HG03521 (cell line): Measurements from ENCODE around the gene SFN.

Experiments used
- ATAC-seq: cut with Tn5 transposase; IDR thresholded peaks from one replicate; pipeline ENCODE4 v1.9.1; 2021; ENCODE audit warnings: mild to moderate bottlenecking, moderate library complexity; ENCODE audit not compliant: unreplicated experiment

SFN gene

DNA sequence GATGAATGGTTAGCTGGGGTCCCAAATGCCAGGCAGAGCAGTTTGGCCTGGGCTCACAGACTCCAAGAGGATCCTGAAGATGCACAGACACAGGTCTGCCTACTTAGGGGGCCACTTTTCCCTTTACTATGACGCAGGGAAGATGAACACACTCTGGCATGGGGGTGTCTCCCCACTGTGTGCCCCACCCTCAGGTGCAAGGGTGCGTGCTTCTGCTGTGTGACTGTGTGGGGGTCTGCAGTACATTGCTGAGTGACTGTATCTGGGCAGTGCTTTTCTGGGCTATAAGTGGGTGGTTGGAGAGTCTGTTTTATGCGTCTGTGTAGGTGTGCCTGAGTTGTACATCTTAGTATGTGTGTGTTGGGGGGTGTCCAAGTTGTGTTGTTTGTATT is 47.0 kb downstream of the SFN start:
- no peak for ATAC-seq

DNA sequence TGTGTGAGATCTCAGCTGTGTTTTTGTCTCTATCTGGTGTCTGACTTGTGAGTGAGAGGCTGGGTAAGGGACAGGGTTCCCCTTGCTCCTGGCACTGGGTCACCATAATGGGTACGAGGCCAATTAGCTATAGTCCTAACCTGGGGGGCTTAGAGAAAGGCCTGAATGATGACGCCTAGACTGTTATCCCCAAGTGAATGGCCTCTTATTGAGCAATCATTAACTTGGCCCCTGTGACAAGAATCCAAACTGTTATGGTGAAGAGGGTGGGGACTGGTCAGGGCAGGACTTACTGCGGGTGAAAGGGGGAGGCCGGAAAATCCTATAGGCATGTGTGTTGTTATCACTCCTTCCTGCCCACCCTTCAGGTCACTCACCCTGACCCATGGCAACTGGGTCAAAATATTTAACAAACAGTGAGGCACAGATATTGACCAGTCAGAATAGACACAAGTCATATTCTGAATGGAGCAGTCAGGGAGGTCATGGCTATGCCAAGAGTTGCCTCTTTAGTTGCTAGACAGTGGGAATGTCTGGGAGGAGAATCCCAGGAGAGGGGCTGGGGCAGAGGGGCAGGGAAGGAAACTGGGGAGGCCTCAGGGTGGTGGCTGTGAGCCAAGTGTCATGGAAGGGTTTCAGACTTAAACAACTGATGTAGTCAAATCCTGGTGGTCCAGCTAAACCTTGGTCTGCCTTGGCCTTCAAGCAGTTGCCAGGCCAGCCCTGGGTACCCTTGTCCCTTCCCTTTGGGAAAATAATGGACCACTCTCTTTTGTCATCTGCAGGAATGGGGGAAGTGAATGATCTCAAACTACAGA is 47.6 kb downstream of the SFN start:
- no peak for ATAC-seq

DNA sequence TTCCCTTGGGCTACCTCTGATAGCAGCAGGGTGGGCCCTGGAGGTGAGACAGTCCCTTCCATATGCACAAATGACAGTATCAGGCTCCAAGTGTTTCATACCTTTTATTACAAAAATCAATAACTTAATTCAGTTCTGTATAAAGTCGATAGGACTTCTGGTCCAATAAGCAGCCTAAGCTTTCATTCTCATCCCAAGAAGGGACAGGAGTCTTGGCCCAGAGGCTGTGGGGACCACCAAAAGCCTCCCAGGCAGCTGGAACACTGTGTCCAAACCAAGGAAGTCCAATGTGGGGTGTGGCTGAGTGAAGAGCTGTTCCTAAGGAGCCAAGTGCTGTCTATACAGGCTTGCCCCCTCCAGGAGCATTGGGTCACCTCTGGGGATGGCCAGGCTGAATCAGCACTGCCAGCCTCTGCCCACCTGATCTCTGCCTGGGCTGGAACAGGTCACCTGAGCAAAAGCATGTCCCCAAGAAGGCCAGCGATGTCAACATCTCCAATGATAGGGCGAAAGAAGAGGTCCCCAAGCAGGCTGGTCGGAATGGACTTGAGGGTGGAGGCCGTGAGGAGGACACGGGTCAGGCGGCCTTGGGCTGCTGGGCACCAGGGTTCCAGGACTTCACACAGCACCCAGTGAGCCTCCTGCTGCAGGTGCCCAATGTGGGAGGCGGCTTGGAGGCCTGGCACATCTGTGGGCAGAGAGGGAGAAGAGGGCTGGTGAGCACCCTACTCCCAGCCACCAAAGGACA is 48.6 kb downstream of the SFN start:
- no peak for ATAC-seq

DNA sequence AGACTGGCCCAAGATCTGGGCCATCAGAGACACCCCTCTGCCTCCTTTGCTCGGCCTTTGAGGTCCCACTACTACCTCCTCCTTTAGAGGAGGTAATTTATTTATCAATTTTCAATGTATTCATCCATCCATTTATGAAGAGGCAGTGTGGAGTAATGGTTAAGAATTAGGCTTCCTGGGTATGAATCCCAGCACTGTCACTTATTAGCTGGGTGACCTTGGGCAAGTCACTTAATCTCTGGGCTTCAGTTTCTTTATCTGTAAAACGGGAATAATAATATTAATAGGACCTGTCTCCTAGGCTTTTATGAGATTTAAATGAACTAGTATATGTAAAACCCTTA is 49.2 kb downstream of the SFN start:
- ATAC-seq, result no peak

DNA sequence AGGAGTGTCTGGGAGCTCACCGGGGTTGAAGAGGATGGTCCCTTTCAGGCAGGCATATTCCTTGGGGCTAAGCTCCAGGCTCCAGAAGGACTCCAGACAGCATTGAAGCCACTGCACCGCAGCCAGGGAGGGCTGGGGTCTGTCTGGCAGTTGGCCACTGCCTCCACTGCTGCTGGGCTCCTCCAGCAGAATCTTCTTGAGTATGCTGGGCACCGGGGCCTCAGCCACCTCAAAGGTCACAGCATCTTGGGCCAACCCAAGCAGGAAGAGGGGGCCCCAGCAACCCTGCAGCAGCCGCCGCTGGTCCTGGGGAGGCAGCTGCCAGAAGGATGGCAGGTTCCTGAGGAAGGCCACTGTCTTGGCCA is 50.4 kb downstream of the SFN start:
- no peak for ATAC-seq
